Fibroblast of skin of left quadriceps (primary cell): Measurements from ENCODE around the gene RNASEH1.
"Not testable (repeated sequence)": the region's sequence is repeated elsewhere in the genome, so short reads cannot be mapped to it uniquely, and the experiment has no call there.

Experiments
- DNase-seq, 2 experiments: peaks; one replicate each; pipeline ENCODE4 v3.0.0-alpha.2; 2013; ENCODE audit warnings: low read depth in 2 of 2

The RNASEH1 gene

GRCh38 chr2:3519255-3520205, 38.6 kb downstream of the RNASEH1 start, which contains the start of gene ADI1:
Gene ADI1 (minus strand): TSS chr2:3519531. CDS start chr2:3519487, 44 bp downstream.
- peak; percentile 51 to 58 for DNase-seq

- DNase-seq: peak; percentile 94 to 95
Observed at GRCh38 chr2:3518496-3519254, 39.5 kb downstream of the RNASEH1 start.

- no peak for DNase-seq
Observed at GRCh38 chr2:3517948-3518495, 40.1 kb downstream of the RNASEH1 start.

GRCh38 chr2:3516831-3517230, 41.3 kb downstream of the RNASEH1 start:
- DNase-seq: no peak

GRCh38 chr2:3515438-3515837, 42.7 kb downstream of the RNASEH1 start:
- DNase-seq: not testable (repeated sequence)

- DNase-seq: no peak
Observed at GRCh38 chr2:3513026-3513810, 44.9 kb downstream of the RNASEH1 start.

- DNase-seq: no peak
Observed at GRCh38 chr2:3512086-3512485, 46.0 kb downstream of the RNASEH1 start.

- DNase-seq: no peak
Observed at GRCh38 chr2:3505771-3506170, 52.4 kb downstream of the RNASEH1 start.

GRCh38 chr2:3504741-3505140, 53.4 kb downstream of the RNASEH1 start:
- no peak for DNase-seq

- no peak for DNase-seq
Observed at GRCh38 chr2:3503483-3503882, 54.6 kb downstream of the RNASEH1 start.

- no peak for DNase-seq
Observed at GRCh38 chr2:3503046-3503445, 55.1 kb downstream of the RNASEH1 start.

- no peak for DNase-seq
Observed at GRCh38 chr2:3500326-3500899, 57.7 kb downstream of the RNASEH1 start.

GRCh38 chr2:3498783-3499394, 59.2 kb downstream of the RNASEH1 start:
- no peak for DNase-seq

- not testable (repeated sequence) for DNase-seq
Observed at GRCh38 chr2:3496708-3497080, 61.4 kb downstream of the RNASEH1 start.
